GM19468 (cell line): ENCODE results near the gene SF1.

Experiments used
- ATAC-seq: cut with Tn5 transposase; IDR thresholded peaks from one replicate; pipeline ENCODE4 v1.9.1; 2021; ENCODE audit warnings: mild to moderate bottlenecking, moderate library complexity, moderate number of reproducible peaks; ENCODE audit not compliant: unreplicated experiment; ENCODE audit errors: extremely low read depth

The SF1 gene

GRCh38 chr11:64750361-64751054 is 27.8 kb downstream of the SF1 start:
- no peak for ATAC-seq

GRCh38 chr11:64747961-64748665 is 30.2 kb downstream of the SF1 start:
- no peak for ATAC-seq

- ATAC-seq: no peak
Observed at GRCh38 chr11:64746486-64746885, 31.9 kb downstream of the SF1 start.

- ATAC-seq: no peak
Observed at GRCh38 chr11:64745521-64746328, 32.6 kb downstream of the SF1 start.

- ATAC-seq: no peak
Observed at GRCh38 chr11:64745189-64745520, 33.2 kb downstream of the SF1 start.

GRCh38 chr11:64744544-64745188 is 33.7 kb downstream of the SF1 start:
- ATAC-seq: no peak

GRCh38 chr11:64743591-64744543 is 34.5 kb downstream of the SF1 start, which contains the start of gene RASGRP2:
RASGRP2 (minus strand) TSS chr11:64744142; CDS start chr11:64742866, 1,276 bp downstream.
- ATAC-seq: no peak

GRCh38 chr11:64742889-64743590 is 35.3 kb downstream of the SF1 start:
- no peak for ATAC-seq

GRCh38 chr11:64742087-64742888 is 36.1 kb downstream of the SF1 start:
- no peak for ATAC-seq

- no peak for ATAC-seq
Observed at GRCh38 chr11:64741375-64742086, 36.8 kb downstream of the SF1 start.

- no peak for ATAC-seq
Observed at GRCh38 chr11:64739871-64740270, 38.5 kb downstream of the SF1 start.

GRCh38 chr11:64736654-64737053 is 41.7 kb downstream of the SF1 start:
- no peak for ATAC-seq

GRCh38 chr11:64735725-64736259 is 42.5 kb downstream of the SF1 start:
- no peak for ATAC-seq

GRCh38 chr11:64734811-64735724 is 43.3 kb downstream of the SF1 start:
- ATAC-seq: no peak

- ATAC-seq: no peak
Observed at GRCh38 chr11:64731601-64732000, 46.7 kb downstream of the SF1 start.

- ATAC-seq: no peak
Observed at GRCh38 chr11:64729851-64730382, 48.4 kb downstream of the SF1 start.
